ENCODE results near the gene LGR6. TPM values are rescaled to one million over a fixed set of nuclear protein-coding genes. Genes with fewer than 3 reads are reported as not detected.
"Not testable (repeated sequence)": the region's sequence is repeated elsewhere in the genome, so short reads cannot be mapped to it uniquely, and the experiment has no call there.

LGR6 gene
- total RNA-seq, 1 donor from 2014 or later = 0.05 TPM

GRCh38 chr1:202160377-202160940 lies 33.1 kb upstream of the LGR6 start, which contains the start of gene PTPN7:
Gene PTPN7, minus strand, starts transcription at chr1:202160602. Its CDS starts 1,200 bp downstream, at chr1:202159402.
- no peak for DNase-seq (ENCODE audit: low read depth)

DNA sequence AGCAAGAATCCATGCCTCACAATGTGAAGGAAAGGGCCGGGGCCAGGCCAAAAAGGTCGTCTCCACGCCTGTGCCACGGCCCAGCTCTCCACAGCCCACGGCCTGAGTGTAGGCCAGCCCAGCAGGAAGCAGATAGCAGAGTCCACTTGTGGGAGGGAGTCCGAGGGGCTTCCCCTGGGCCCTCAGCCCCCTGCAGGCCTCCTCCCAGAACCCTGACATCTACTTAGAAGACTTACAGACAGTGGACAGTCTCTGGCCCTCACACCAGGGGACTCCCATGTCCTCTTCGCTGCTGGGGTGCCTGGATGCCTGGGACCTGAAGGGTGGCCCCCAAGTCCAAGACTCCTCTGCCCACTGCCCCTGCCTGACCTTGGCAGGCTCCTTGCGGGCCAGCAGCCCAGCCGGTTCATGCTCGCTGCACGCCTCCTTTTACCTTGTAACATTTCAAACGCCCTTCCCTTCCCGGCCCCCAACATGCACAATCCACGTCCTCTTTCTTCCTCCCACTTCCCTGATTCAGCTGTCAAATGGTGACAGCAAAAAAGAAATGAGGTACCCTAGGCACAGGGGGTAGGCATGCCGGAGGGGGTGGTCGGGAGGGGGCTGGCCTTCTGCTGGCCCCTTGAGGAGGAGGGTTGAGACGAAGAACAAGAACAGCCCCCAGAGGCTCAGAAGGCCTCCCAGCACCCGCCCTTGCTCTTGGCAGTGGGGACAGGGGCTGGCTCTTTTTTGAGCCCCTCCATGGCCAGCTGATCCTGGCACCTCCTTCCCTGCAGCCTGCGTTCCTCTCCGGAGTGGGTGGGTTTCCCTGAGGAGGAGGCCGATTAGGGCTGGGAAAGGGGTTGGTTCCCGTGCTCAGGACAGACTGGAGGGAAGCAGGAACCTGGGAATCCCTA lies 32.2 kb upstream of the LGR6 start:
- no peak for DNase-seq (ENCODE audit: low read depth)

- DNase-seq (ENCODE audit: low read depth) = no peak
Observed at GRCh38 chr1:202162047-202162417, 31.6 kb upstream of the LGR6 start.

DNA sequence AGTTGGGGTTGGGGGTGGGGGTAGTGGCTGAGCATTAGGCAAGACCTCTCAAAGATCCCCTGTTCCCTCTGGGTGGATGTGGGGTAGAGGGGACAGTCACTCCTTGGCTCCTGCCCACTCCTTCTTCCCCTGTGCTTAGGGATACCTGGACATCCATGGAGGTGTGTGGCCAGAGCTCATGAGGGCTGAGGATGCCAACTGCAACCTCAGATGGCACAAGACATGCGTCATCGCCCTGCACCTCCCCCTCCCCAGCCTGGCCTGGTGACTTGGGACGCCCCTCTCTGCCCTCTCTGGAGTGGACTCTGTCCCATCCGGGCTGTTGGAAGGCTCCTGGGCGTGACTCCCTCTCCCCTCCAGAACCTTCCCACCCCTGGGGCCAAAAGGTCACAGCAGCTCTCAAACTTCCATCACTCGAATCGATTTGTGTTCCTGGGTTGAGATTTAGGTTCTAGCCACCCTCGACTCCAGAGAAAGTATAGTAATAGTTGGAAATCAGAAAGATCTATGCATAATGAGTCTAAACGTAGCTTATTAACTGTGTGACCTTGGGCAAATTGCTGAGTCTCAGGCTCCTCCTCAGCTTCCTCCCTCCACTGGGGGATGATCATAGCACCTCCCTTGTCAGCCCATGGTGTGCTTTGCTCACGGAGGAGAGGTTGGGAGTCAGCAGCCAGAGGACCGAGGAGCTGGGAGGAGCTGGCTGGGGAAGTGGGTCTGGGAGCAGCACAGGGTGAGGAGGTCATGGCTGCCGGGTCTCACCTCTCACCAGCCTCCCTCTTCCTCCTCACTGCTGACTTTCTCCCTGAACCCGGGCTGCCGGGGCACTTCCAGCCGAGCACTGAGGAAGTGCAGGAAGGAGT lies 30.9 kb upstream of the LGR6 start:
- DNase-seq (ENCODE audit: low read depth) = no peak

DNA sequence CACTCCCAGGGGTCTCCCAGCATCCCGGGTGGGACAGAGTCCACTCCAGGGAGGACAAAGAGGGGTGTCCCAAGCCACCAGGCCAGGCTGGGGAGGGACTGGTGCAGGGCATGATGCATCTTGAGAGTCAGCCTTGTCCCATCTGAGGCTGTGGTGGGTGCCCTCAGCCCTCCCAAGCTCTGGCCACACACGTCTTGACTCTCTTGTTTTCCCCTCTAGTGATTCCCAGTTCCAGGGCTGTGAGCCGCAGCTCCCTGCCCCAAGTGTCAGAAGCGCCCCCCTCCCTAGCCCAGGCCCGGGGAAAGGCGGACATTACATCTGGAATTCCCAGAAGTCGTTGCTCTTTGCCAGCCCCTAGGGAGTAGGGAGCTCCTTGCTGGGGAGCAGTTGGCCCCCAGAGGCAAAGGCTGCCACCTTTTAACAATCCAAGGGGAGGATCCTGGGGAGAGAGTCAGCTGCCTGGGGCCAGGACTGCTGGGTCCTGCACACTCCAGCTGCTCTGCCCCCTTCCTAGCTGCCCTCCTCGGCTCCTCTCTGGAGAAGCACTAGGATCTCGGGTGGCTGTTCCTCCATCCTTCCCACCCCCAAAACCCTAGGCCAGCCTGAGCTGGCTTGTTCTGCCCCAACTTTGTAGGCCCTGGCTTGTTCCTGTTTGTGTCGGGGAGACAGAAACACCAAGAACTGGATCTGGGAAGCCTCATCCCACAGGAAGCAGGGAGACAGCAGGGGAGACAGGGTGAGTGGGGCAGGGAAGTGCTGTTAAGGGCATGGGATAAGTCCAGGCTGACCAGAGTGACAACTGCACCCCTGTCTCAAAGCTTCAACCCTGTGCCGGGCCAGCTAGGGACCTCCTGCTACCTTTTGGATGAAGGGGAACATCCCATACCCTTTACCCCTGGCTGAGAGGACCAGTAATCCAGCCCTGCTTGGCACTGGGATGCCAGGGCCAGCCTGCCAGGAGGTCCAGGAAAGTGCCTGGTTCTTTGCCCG lies 30.0 kb upstream of the LGR6 start:
- DNase-seq (ENCODE audit: low read depth) = no peak

DNA sequence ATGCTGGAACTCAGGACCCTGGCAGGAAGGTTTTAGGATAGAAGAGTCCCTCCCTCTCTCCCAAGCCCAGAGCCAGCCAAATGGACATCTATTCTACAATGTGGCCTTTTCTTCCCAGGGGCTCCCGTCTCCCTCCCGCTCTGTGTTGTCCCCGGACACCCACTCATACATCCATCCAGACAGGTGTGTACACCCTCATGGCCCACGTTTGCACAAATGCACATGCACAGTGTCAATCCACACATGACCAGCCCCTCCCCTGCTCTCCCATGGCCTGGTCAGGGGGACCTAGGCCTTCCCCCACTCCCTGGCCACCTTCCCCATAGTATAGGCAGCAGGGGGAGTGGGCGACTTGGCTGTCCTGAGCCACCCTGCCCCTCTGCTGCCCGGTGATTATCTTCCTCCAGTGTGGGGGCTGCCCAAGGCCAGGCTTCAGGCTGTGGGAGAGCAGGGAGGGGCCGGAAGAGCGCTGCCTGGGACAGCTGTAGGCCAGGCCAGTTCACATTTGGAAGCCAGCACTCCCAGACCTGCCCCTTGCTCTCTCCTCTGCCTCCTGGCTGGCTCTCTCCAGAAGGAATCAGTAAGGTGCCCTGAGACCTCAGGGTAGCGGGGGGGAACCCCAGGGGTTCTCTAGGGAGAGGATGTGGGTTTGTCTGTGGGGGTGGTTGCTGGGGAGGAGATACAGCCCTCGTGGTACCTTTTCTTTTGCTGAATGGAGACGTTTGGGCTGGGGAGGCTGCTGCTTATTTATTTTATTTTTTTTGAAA lies 29.1 kb upstream of the LGR6 start:
- no peak for DNase-seq (ENCODE audit: low read depth)

- no peak for DNase-seq (ENCODE audit: low read depth)
Observed at GRCh38 chr1:202165267-202165941, 28.2 kb upstream of the LGR6 start.

DNA sequence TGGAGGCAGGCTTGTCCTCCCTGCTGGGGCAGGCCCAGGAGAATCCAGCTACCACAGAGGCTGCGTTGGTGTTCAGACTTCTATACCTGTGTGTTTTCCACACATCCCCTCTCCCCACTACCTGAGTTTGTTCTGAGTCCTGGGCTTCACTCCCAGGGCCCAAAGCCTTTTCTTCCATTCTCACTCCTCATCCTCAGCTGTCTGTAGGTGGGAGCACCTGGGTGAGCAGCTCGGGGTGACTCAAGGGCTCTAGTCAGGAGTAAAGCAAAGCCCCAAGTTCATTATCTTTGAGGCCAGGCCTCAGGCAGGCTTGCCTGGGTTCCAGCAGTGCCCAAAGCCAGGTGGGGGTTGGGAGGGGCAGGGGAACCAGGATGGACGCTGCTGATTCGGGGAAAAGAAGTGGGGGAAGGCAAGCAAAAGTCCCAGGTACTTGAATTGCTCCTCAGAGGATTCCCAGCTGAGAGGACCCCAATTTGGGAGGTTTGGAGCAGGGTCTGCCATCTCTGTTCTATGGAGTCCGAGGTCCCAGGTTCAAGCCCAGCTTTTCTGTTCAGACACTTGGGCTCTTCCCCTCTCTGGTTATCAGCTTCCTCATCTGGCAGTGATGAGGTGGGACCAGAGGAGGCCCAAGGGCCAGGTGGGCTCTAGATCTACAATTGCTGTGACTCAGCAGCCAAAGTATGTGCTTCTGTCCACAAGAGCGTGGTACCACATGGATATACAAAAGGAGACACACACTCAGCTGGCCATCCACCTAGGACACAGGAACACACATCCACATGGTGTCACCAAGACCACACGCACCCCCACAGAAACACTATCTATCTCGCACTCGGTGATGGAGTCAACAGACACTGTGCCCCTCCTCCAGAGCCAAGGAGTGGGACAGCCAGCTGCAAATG lies 27.4 kb upstream of the LGR6 start:
- DNase-seq (ENCODE audit: low read depth) = no peak

DNA sequence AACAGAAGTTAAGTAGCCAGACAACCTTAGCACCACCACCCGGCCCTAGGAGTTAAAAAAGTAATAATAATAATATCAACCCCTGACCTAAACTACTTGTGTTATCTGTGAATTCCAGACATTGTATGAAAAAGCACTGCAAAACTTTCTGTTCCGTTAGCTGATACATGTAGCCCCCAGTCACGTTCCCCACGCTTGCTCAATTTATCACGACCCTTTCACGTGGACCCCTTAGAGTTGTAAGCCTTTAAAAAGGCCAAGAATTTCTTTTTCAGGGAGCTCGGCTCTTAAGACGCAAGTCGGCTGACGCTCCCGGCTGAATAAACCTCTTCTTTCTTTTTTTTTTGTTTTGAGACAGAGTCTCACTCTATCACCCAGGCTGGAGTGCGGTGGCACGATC lies 26.5 kb upstream of the LGR6 start:
- DNase-seq (ENCODE audit: low read depth) = not testable (repeated sequence)

DNA sequence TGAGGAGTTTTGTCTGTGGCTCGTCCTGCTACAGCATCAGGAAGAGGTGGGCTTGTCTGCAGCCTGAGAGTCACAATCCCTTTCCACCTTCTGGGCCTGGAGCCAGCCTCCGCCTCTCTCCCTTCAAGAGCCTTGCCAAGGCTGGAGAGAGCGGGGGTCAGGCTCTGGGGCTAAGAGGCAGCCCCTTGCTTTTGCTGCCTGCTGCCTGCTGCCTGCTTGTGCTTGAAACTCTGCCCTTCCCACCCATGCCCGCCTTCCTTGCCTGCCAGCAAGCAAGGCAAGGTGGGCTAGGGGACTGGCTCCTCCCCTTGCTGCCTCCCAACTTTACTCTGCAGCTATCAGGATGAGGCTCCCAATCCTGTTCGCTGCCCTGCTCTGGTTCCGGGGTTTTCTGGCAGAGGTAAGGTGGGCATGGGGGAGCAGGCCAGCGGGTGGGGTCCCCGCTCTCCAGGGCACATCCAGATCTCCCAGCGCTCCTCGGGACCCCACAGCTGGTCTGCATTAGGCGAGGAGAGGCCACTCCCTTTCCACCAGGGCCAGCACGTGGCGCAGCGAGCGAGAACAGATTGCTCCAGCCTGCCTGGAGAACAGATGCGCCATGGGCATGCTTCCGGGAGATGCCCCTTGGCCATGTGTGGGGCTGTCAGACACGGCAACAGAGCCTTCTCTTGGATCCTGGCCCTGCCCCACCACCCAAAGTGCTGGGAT lies 25.7 kb upstream of the LGR6 start:
- no peak for DNase-seq (ENCODE audit: low read depth)

- DNase-seq (ENCODE audit: low read depth) = no peak
Observed at GRCh38 chr1:202168861-202169260, 24.7 kb upstream of the LGR6 start.

GRCh38 chr1:202170726-202171125 lies 22.9 kb upstream of the LGR6 start:
- DNase-seq (ENCODE audit: low read depth) = no peak

DNA sequence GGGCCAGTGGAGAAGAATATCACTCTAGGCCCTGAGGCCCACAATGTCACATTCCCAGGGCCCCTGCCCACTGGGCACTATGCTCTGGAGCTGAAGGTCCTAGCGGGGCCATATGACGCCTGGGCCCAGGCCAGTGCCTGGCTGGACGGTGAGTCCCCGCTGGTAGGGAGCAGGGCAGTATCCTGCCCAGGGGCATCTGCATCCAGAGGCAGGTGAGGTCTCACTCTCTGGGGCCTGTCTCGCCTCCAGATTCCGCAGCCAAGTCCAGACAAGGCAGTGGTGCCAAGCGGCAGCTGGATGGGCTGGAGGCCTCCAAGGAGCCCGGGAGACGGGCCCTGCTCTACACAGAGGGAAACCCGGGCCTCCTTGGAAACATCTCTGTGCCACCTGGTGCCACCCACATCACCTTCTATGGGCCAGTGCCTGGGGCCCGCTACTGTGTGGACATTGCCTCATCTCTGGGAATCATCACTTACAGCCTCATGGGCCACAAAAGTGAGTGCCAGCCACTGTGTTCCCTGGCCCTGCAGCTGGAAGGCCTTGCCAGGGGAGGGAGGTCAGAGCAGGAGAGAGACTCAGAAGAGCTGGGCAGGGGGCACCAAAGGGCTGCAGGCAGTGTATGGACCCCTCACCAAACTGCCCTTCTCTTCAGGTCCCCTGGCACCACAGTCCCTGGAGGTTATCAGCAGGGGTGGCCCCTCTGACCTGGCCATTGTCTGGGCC lies 22.1 kb upstream of the LGR6 start:
- no peak for DNase-seq (ENCODE audit: low read depth)

DNA sequence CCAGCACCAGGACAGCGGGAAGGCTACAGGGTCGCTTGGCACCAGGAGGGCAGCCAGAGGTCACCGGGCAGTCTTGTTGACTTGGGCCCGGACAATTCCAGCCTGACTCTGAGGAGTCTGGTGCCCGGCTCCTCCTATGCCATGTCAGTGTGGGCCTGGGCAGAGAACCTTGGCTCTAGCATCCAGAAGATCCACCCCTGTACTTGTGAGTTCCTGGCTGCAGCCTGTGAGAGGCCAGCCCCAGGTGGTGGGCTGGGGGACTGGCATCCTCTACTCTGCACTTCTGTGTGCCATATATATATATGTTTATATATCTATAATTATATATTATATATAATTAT lies 21.6 kb upstream of the LGR6 start:
- DNase-seq (ENCODE audit: low read depth) = no peak

GRCh38 chr1:202173993-202174392 lies 19.6 kb upstream of the LGR6 start:
- DNase-seq (ENCODE audit: low read depth) = no peak

- DNase-seq (ENCODE audit: low read depth) = no peak
Observed at GRCh38 chr1:202176949-202177927, 16.4 kb upstream of the LGR6 start.

All from renal cortical epithelial cell (primary cell).